ENCODE data around the gene AIRE.

DNA sequence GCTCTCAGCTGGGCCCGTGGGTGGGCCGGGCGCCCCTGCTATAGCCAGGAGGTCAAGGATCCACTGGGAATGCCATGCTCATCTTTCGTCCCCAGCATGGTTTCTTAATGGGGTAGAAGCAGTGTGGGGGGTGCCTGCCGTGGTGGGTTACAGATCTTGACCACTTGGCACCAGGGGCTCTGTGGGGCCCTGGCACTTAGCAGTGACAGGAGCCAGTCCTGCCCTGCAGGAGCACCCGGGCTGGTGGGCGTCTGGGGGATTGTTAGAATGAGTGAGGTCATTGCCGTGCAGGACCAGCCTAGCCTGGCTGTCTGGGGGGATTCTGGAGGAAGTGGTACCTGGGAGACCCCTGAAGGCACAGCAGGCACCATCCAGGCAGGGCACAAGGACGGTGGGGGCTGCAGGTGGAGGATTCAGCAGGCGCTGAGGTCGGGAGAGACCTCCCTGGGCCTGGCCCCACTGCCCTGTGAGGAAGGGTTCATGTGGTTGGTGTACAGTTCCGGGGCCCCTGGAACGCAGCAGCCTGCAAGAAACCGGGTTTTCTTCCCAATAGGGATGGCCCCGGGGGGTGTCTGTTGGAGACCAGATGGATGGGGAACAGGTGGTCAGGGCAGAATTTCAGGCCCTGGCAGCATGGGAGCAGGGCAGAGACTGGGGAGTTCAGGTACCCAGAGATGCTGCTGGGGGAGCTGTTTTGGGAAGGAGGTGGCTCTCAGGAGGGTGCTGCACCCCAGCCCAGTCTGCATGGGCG lies 4.8 kb downstream of the AIRE start:
- TF ChIP-seq POLR2A (IDR thresholded peaks at IDR 0.05): no peak
- TF ChIP-seq, protein P1, sequence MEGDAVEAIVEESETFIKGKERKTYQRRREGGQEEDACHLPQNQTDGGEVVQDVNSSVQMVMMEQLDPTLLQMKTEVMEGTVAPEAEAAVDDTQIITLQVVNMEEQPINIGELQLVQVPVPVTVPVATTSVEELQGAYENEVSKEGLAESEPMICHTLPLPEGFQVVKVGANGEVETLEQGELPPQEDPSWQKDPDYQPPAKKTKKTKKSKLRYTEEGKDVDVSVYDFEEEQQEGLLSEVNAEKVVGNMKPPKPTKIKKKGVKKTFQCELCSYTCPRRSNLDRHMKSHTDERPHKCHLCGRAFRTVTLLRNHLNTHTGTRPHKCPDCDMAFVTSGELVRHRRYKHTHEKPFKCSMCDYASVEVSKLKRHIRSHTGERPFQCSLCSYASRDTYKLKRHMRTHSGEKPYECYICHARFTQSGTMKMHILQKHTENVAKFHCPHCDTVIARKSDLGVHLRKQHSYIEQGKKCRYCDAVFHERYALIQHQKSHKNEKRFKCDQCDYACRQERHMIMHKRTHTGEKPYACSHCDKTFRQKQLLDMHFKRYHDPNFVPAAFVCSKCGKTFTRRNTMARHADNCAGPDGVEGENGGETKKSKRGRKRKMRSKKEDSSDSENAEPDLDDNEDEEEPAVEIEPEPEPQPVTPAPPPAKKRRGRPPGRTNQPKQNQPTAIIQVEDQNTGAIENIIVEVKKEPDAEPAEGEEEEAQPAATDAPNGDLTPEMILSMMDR (IDR thresholded peaks at IDR 0.05): no peak
- TF ChIP-seq EP300 (IDR thresholded peaks at IDR 0.05): no peak

All from tibial nerve (tissue), 4 donors.